IMR-90 (cell line): Measurements from ENCODE around the gene ANKRD44. TPM values are rescaled to one million over a fixed set of nuclear protein-coding genes. Genes with fewer than 3 reads are reported as not detected.
A peak's percentile ranks its signal among the peaks of the same experiment; 100 is the strongest.

Source experiments
- ATAC-seq: fragments of 200-7000 bp; cut with Tn5 transposase; 2 replicates; pipeline ENCODE4 v1.9.1; 2020; ENCODE audit warnings: low read depth, mild to moderate bottlenecking, moderate library complexity
- BruUV-seq: library from RNA; stranded (reverse); fragments of 400-500 nt; replicated peaks from 2 replicates; lab custom pipeline; 2021; lab: Mats Ljungman, UMichigan
- CTCF ChIA-PET: fragments of 300-600 bp; formaldehyde crosslinking; extraction: SDS; loops from one replicate; lab custom pipeline; 2021; ENCODE audit warnings: antibody characterized with exemption; lab: Yijun Ruan, JAX
- POLR2A ChIA-PET: fragments of 300-600 bp; sonication (Branson Sonifier 250); formaldehyde crosslinking; loops from one replicate; lab custom pipeline; 2022; ENCODE audit warnings: antibody characterized with exemption; ENCODE audit not compliant: unreplicated experiment; lab: Charles Lee
- DNase-seq: peaks from one replicate; pipeline ENCODE4 v3.0.0; 2013
- H2AFZ ChIP-seq: replicated peaks from 2 replicates; pipeline ENCODE3; 2013; ENCODE audit warnings: low read length, mild to moderate bottlenecking; ENCODE audit not compliant: poor library complexity
- H2AK5ac ChIP-seq: 2 replicates; pipeline ENCODE4 v1.6.1; 2013; ENCODE audit warnings: low read depth, low read length, inconsistent platforms
- H2AK9ac ChIP-seq: replicated peaks from 2 replicates; pipeline ENCODE3; 2013; ENCODE audit warnings: mild to moderate bottlenecking, low read depth, low read length, moderate library complexity; ENCODE audit not compliant: poor library complexity
- H2BK120ac ChIP-seq: 2 replicates; pipeline ENCODE4 v1.6.1; 2013; ENCODE audit warnings: low read depth, low read length, inconsistent platforms
- H2BK15ac ChIP-seq: 3 replicates; pipeline ENCODE4 v1.6.1; 2013; ENCODE audit warnings: low read depth, low read length, inconsistent platforms
- H2BK20ac ChIP-seq: 2 replicates; pipeline ENCODE4 v1.6.1; 2013; ENCODE audit warnings: low read depth, mild to moderate bottlenecking, inconsistent platforms, low read length, moderate library complexity
- H2BK5ac ChIP-seq: 2 replicates; pipeline ENCODE4 v1.6.1; 2013; ENCODE audit warnings: mild to moderate bottlenecking, low read depth, low read length, inconsistent platforms; ENCODE audit not compliant: poor library complexity, severe bottlenecking
- H3K14ac ChIP-seq: replicated peaks from 2 replicates; pipeline ENCODE4 v1.6.1; 2013; ENCODE audit warnings: low read depth, low read length, inconsistent platforms
- H3K18ac ChIP-seq: 2 replicates; pipeline ENCODE4 v1.6.1; 2013; ENCODE audit warnings: low read depth, low read length, control low read depth
- H3K23ac ChIP-seq: 2 replicates; pipeline ENCODE4 v1.6.1; 2013; ENCODE audit warnings: low read depth, low read length, inconsistent platforms
- H3K27ac ChIP-seq: 2 replicates; pipeline ENCODE4 v1.5.1; 2013; ENCODE audit warnings: mild to moderate bottlenecking, control low read depth, low read length; ENCODE audit not compliant: insufficient read depth
- H3K27me3 ChIP-seq: 2 replicates; pipeline ENCODE4 v1.6.1; 2013; ENCODE audit warnings: low read length; ENCODE audit not compliant: control insufficient read depth, insufficient read depth
- H3K36me3 ChIP-seq: 2 replicates; pipeline ENCODE4 v1.6.1; 2013; ENCODE audit warnings: low read length, mixed read lengths; ENCODE audit not compliant: control insufficient read depth, insufficient read depth
- H3K4ac ChIP-seq: 2 replicates; pipeline ENCODE4 v1.6.1; 2013; ENCODE audit warnings: low read depth, low read length, inconsistent platforms
- H3K4me1 ChIP-seq: 2 replicates; pipeline ENCODE4 v1.6.1; 2013; ENCODE audit warnings: low read length, mixed read lengths; ENCODE audit not compliant: control insufficient read depth, insufficient read depth
- H3K4me2 ChIP-seq: 2 replicates; pipeline ENCODE4 v1.6.1; 2013; ENCODE audit warnings: low read depth, mild to moderate bottlenecking, control low read depth, low read length, moderate library complexity
- H3K4me3 ChIP-seq: 2 replicates; pipeline ENCODE4 v1.5.1; 2013; ENCODE audit warnings: low read depth, mild to moderate bottlenecking, control low read depth, low read length, moderate library complexity; ENCODE audit not compliant: insufficient read depth
- H3K56ac ChIP-seq: 2 replicates; pipeline ENCODE4 v1.6.1; 2013; ENCODE audit warnings: low read length, inconsistent platforms; ENCODE audit not compliant: insufficient read depth; ENCODE audit errors: extremely low read depth
- H3K79me1 ChIP-seq, 2 experiments: 2 replicates each; pipeline ENCODE4 v1.6.1; 2013; ENCODE audit warnings: low read length in 2 of 2, inconsistent platforms in 1 of 2, low read depth in 1 of 2
- H3K9ac ChIP-seq: 2 replicates; pipeline ENCODE4 v1.6.1; 2013; ENCODE audit warnings: low read depth, low read length, control low read depth
- H3K9me1 ChIP-seq: 2 replicates; pipeline ENCODE4 v1.6.1; 2013; ENCODE audit warnings: low read length, inconsistent platforms; ENCODE audit not compliant: insufficient read depth
- H3K9me3 ChIP-seq: 2 replicates; pipeline ENCODE4 v1.6.1; 2013; ENCODE audit warnings: low read length; ENCODE audit not compliant: control insufficient read depth, insufficient read depth
- H4K20me1 ChIP-seq: 2 replicates; pipeline ENCODE4 v1.6.1; 2013; ENCODE audit warnings: low read length, inconsistent platforms; ENCODE audit not compliant: insufficient read depth
- H4K5ac ChIP-seq: 2 replicates; pipeline ENCODE4 v1.6.1; 2013; ENCODE audit warnings: mild to moderate bottlenecking, low read depth, low read length, control low read depth
- H4K8ac ChIP-seq, 2 experiments: 2 replicates each; pipeline ENCODE4 v1.6.1; 2013; ENCODE audit warnings: low read depth in 2 of 2, low read length in 2 of 2, control low read depth in 1 of 2, inconsistent platforms in 1 of 2
- H4K91ac ChIP-seq: 2 replicates; pipeline ENCODE4 v1.6.1; 2013; ENCODE audit warnings: low read depth, low read length, inconsistent platforms; ENCODE audit not compliant: insufficient read depth
- BHLHE40 ChIP-seq: fragments of 150-350 bp; IDR thresholded peaks from 2 replicates; pipeline ENCODE4 v1.6.1; 2016; ENCODE audit warnings: mild to moderate bottlenecking, low read depth, low read length
- CEBPB ChIP-seq: IDR thresholded peaks from 2 replicates; pipeline ENCODE4 v1.6.1; 2012; ENCODE audit warnings: low read depth, low read length, improper control_type of control experiment
- CHD1 ChIP-seq: IDR thresholded peaks from 2 replicates; pipeline ENCODE4 v1.6.1; 2012; ENCODE audit warnings: low read depth, low read length, improper control_type of control experiment
- CTCF ChIP-seq: conservative IDR thresholded peaks from 2 replicates; pipeline ENCODE4 v1.5.1; 2012; ENCODE audit warnings: mild to moderate bottlenecking, low read depth, low read length, improper control_type of control experiment
- ELK1 ChIP-seq: fragments of 150-350 bp; IDR thresholded peaks from 2 replicates; pipeline ENCODE4 v1.6.1; 2016; ENCODE audit warnings: low read depth, mild to moderate bottlenecking, low read length, moderate library complexity, borderline replicate concordance
- FOS ChIP-seq: fragments of 150-350 bp; IDR thresholded peaks from 2 replicates; pipeline ENCODE4 v1.6.1; 2016; ENCODE audit warnings: low read depth, low read length
- MAFK ChIP-seq: IDR thresholded peaks from 2 replicates; pipeline ENCODE4 v1.6.1; 2012; ENCODE audit warnings: low read depth, low read length, improper control_type of control experiment
- MAZ ChIP-seq: IDR thresholded peaks from 2 replicates; pipeline ENCODE4 v1.6.1; 2012; ENCODE audit warnings: low read depth, mild to moderate bottlenecking, low read length, improper control_type of control experiment, moderate library complexity, borderline replicate concordance
- MXI1 ChIP-seq: IDR thresholded peaks from 2 replicates; pipeline ENCODE4 v1.6.1; 2012; ENCODE audit warnings: low read depth, mild to moderate bottlenecking, low read length, moderate library complexity, borderline replicate concordance
- NFE2L2 ChIP-seq: fragments of 150-350 bp; IDR thresholded peaks from 2 replicates; pipeline ENCODE4 v1.6.1; 2016; ENCODE audit warnings: low read depth, mild to moderate bottlenecking, low read length
- POLR2A ChIP-seq: IDR thresholded peaks from 2 replicates; pipeline ENCODE4 v1.6.1; 2012; ENCODE audit warnings: mild to moderate bottlenecking, low read depth, low read length
- RAD21 ChIP-seq: IDR thresholded peaks from 2 replicates; pipeline ENCODE4 v1.6.1; 2012; ENCODE audit warnings: low read length, improper control_type of control experiment
- RCOR1 ChIP-seq: IDR thresholded peaks from 2 replicates; pipeline ENCODE4 v1.6.1; 2012; ENCODE audit warnings: mild to moderate bottlenecking, low read length, improper control_type of control experiment; ENCODE audit not compliant: insufficient replicate concordance
- RFX5 ChIP-seq: IDR thresholded peaks from 2 replicates; pipeline ENCODE4 v1.8.0; 2012; ENCODE audit warnings: low read depth, mild to moderate bottlenecking, low read length, moderate library complexity
- SMC3 ChIP-seq: fragments of 150-350 bp; IDR thresholded peaks from 2 replicates; pipeline ENCODE4 v1.6.1; 2016; ENCODE audit warnings: low read depth, mild to moderate bottlenecking, antibody characterized with exemption, low read length, moderate library complexity
- dilution Hi-C: fragments of 300-500 bp; cut with HindIII; formaldehyde crosslinking; loops from one replicate; pipeline ENCODE4 v1.14.3; 2018; ENCODE audit warnings: low sequenced_read_pairs; ENCODE audit not compliant: unreplicated experiment
- in situ Hi-C: fragments of 300-500 bp; cut with MboI; formaldehyde crosslinking; loops from 3 replicates; pipeline ENCODE4 v1.14.3; 2019; ENCODE audit warnings: low sequenced_read_pairs, inconsistent platforms, mixed read lengths
- intact Hi-C: fragments of 100-400 bp; cut with micrococcal nuclease; formaldehyde crosslinking; loops from 2 replicates; pipeline ENCODE4 v1.10.0; 2022
- polyA plus RNA-seq, 3 experiments: library from polyadenylated mRNA; depleted of rRNA; stranded (reverse); fragments of >200 nt; gene quantifications; 2 replicates each; pipeline ENCODE4 v1.2.3, GENCODE V29; 2012; ENCODE audit warnings: low replicate concordance in 1 of 3
- total RNA-seq: library from RNA; depleted of rRNA; stranded (reverse); fragments of >200 nt; gene quantifications from 2 replicates; pipeline ENCODE4 v1.2.3, GENCODE V29; 2012
- TF ChIP-seq, protein P1 (sequence below): fragments of 150-350 bp; IDR thresholded peaks from 2 replicates; pipeline ENCODE4 v1.6.1; 2017; ENCODE audit warnings: mild to moderate bottlenecking, antibody characterized with exemption, low read length, low read depth

Gene ANKRD44
- total and polyA plus RNA-seq, 2 of the 4 experiments (the other 2 are of a cell fraction), result 5.2 to 15.6 TPM

- dilution Hi-C loops, result no loop called here
These were observed 54.6 kb downstream of the ANKRD44 start for GRCh38 chr2:197256021-197256420.

More at GRCh38 chr2:197256021-197256420, 54.6 kb downstream of the ANKRD44 start:
- H2BK20ac ChIP-seq, result no peak overlapping the region
- POLR2A ChIA-PET, result no interaction called here
- intact Hi-C loops, result no loop called here
- H4K5ac ChIP-seq, result peak overlapping the region; percentile 77; the same call in 1 of the 2 replicates
- no peaks in the 10 kb centered on the region for H4K20me1 ChIP-seq
- H3K56ac ChIP-seq, result no peak overlapping the region
- H3K9me1 ChIP-seq, result 0 out of 2 replicates have a peak, but pooled peaks cover 4% of the 10 kb centered on the region
- H3K4ac ChIP-seq, result no peak overlapping the region
- H3K9ac ChIP-seq, result 0 out of 2 replicates have a peak overlapping the region, but pooled peaks have one; percentile 22
- H3K14ac ChIP-seq, result no peak overlapping the region
- H3K9me3 ChIP-seq, result no peaks in the 10 kb centered on the region
- H3K36me3 ChIP-seq, result no peaks in the 10 kb centered on the region
- no peak overlapping the region for H4K91ac ChIP-seq
- H2AFZ ChIP-seq, result no peak overlapping the region
- DNase-seq, result no peak
- H3K23ac ChIP-seq, result no peak overlapping the region; the same call in 1 of the 2 replicates
- H2AK5ac ChIP-seq, result no peak overlapping the region
- no peak overlapping the region for H2BK15ac ChIP-seq
- in situ Hi-C loops, result no loop called here
- no peak overlapping the region for H2AK9ac ChIP-seq
- H3K27me3 ChIP-seq, result no peaks in the 10 kb centered on the region
- no peak overlapping the region for H3K27ac ChIP-seq
- CTCF ChIA-PET, result no interaction called here
- peak; percentile 36; the same call in 1 of the 2 replicates for ATAC-seq
- H2BK120ac ChIP-seq, result no peak overlapping the region
- TF ChIP-seq, protein P1, sequence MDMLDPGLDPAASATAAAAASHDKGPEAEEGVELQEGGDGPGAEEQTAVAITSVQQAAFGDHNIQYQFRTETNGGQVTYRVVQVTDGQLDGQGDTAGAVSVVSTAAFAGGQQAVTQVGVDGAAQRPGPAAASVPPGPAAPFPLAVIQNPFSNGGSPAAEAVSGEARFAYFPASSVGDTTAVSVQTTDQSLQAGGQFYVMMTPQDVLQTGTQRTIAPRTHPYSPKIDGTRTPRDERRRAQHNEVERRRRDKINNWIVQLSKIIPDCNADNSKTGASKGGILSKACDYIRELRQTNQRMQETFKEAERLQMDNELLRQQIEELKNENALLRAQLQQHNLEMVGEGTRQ, result no peak
- no peak for TF ChIP-seq NFE2L2
- TF ChIP-seq CTCF, result no peak
- TF ChIP-seq FOS, result no peak
- TF ChIP-seq RFX5, result no peak
- TF ChIP-seq MXI1, result no peak
- no peak for TF ChIP-seq RCOR1
- no peak for TF ChIP-seq CEBPB
- TF ChIP-seq BHLHE40, result no peak
- no peak for TF ChIP-seq MAFK
- no peak for TF ChIP-seq ELK1
- no peak for TF ChIP-seq CHD1
- TF ChIP-seq SMC3, result no peak
- TF ChIP-seq RAD21, result no peak
- no peak for TF ChIP-seq POLR2A
- TF ChIP-seq MAZ, result no peak
- H3K18ac ChIP-seq, result no peak overlapping the region
- no peak overlapping the region; a peak in 1 of 4 replicates for H4K8ac ChIP-seq
- H3K4me3 ChIP-seq, result no peak overlapping the region
- peaks cover 1% of the 10 kb centered on the region; the same call in 1 of the 2 replicates for H3K4me1 ChIP-seq
- H2BK5ac ChIP-seq, result peak overlapping the region; percentile 27
- H3K4me2 ChIP-seq, result peak overlapping the region; percentile 97; the same call in 1 of the 2 replicates
- 0 out of 4 replicates have a peak, but pooled peaks cover 0 to 4% of the 10 kb centered on the region in 2 experiments for H3K79me1 ChIP-seq
- BruUV-seq, result no TSS peak
